ENCODE data around the gene WBP2.

WBP2 gene

GRCh38 chr17:75828741-75829140 lies 26.4 kb downstream of the WBP2 start:
- DNase-seq (ENCODE audit: low read depth, low spot score): no peak

- no peak for DNase-seq (ENCODE audit: low read depth, low spot score)
Observed at GRCh38 chr17:75828076-75828400, 27.1 kb downstream of the WBP2 start.

GRCh38 chr17:75827308-75828075 lies 27.6 kb downstream of the WBP2 start:
- DNase-seq (ENCODE audit: low read depth, low spot score): no peak

GRCh38 chr17:75826561-75827307 lies 28.4 kb downstream of the WBP2 start:
- no peak for DNase-seq (ENCODE audit: low read depth, low spot score)

- no peak for DNase-seq (ENCODE audit: low read depth, low spot score)
Observed at GRCh38 chr17:75825748-75826370, 29.3 kb downstream of the WBP2 start.

- no peak for DNase-seq (ENCODE audit: low read depth, low spot score)
Observed at GRCh38 chr17:75825149-75825552, 30.0 kb downstream of the WBP2 start.

GRCh38 chr17:75824666-75825065 lies 30.5 kb downstream of the WBP2 start:
- no peak for DNase-seq (ENCODE audit: low read depth, low spot score)

GRCh38 chr17:75824050-75824552 lies 31.0 kb downstream of the WBP2 start:
- DNase-seq (ENCODE audit: low read depth, low spot score): no peak

GRCh38 chr17:75823257-75824041 lies 31.7 kb downstream of the WBP2 start:
- no peak for DNase-seq (ENCODE audit: low read depth, low spot score)

GRCh38 chr17:75822800-75823166 lies 32.4 kb downstream of the WBP2 start:
- no peak for DNase-seq (ENCODE audit: low read depth, low spot score)

GRCh38 chr17:75822119-75822799 lies 32.9 kb downstream of the WBP2 start:
- no peak for DNase-seq (ENCODE audit: low read depth, low spot score)

GRCh38 chr17:75821552-75821951 lies 33.6 kb downstream of the WBP2 start:
- no peak for DNase-seq (ENCODE audit: low read depth, low spot score)

GRCh38 chr17:75820094-75821080 lies 34.7 kb downstream of the WBP2 start:
- no peak for DNase-seq (ENCODE audit: low read depth, low spot score)

GRCh38 chr17:75819678-75820077 lies 35.5 kb downstream of the WBP2 start:
- no peak for DNase-seq (ENCODE audit: low read depth, low spot score)

GRCh38 chr17:75819116-75819515 lies 36.0 kb downstream of the WBP2 start:
- no peak for DNase-seq (ENCODE audit: low read depth, low spot score)

- no peak for DNase-seq (ENCODE audit: low read depth, low spot score)
Observed at GRCh38 chr17:75818326-75818885, 36.7 kb downstream of the WBP2 start.

- DNase-seq (ENCODE audit: low read depth, low spot score): no peak
Observed at GRCh38 chr17:75817571-75817970, 37.6 kb downstream of the WBP2 start.

GRCh38 chr17:75816693-75817092 lies 38.4 kb downstream of the WBP2 start:
- DNase-seq (ENCODE audit: low read depth, low spot score): no peak

- no peak for DNase-seq (ENCODE audit: low read depth, low spot score)
Observed at GRCh38 chr17:75815399-75815798, 39.7 kb downstream of the WBP2 start.

GRCh38 chr17:75814900-75815373 lies 40.2 kb downstream of the WBP2 start:
- DNase-seq (ENCODE audit: low read depth, low spot score): no peak

Measured in iPS DF 19.7 (cell line).